Endothelial cell of umbilical vein (primary cell): Measurements from ENCODE around the gene FAM120A. TPM values are rescaled to one million over a fixed set of nuclear protein-coding genes. Genes with fewer than 3 reads are reported as not detected.

ENCODE experiments used
- BruUV-seq: library from RNA; stranded (reverse); fragments of 400-500 nt; replicated peaks from 2 replicates; lab custom pipeline; 2021; lab: Mats Ljungman, UMichigan
- CTCF ChIA-PET: fragments of 300-600, 350-600 bp; sonication (Branson Sonifier 250); formaldehyde crosslinking; loops from one replicate; lab custom pipeline; 2021; ENCODE audit warnings: antibody characterized with exemption, inconsistent platforms; lab: Charles Lee
- POLR2A ChIA-PET: fragments of 300-600, 350-600 bp; sonication (Branson Sonifier 250); formaldehyde crosslinking; loops from one replicate; lab custom pipeline; 2021; ENCODE audit warnings: antibody characterized with exemption, inconsistent platforms; lab: Charles Lee
- DNase-seq: peaks from one replicate; pipeline ENCODE4 v3.0.0-alpha.2; 2011; ENCODE audit warnings: low read depth, low spot score
- FAIRE-seq: peaks from 2 replicates; lab custom pipeline; 2011; peaks lifted over from hg19 to GRCh38; lab: Jason Lieb, UNC
- H2AFZ ChIP-seq: 2 replicates; pipeline ENCODE4 v1.6.0; 2012; ENCODE audit warnings: low read depth, low read length, control low read depth, inconsistent platforms
- H3K27ac ChIP-seq: 2 replicates; pipeline ENCODE4 v1.5.1; 2011; ENCODE audit warnings: low read depth, mild to moderate bottlenecking, control low read depth, low read length, moderate library complexity; ENCODE audit not compliant: insufficient read depth
- H3K27me3 ChIP-seq, 2 experiments: 2 replicates each; pipeline versions ENCODE4 v1.6.0 to v1.6.1; 2011; ENCODE audit warnings: low read length in 2 of 2, mixed read lengths in 1 of 2; ENCODE audit not compliant: control insufficient read depth in 2 of 2, insufficient read depth in 2 of 2
- H3K36me3 ChIP-seq, 2 experiments: 2 replicates in 1 of 2; 3 replicates in 1 of 2; pipeline ENCODE4 v1.5.1; 2011; ENCODE audit warnings: low read length in 2 of 2, mild to moderate bottlenecking in 1 of 2, moderate library complexity in 1 of 2; ENCODE audit not compliant: control insufficient read depth in 2 of 2, insufficient read depth in 2 of 2; ENCODE audit errors: extremely low read depth in 1 of 2
- H3K4me1 ChIP-seq: 3 replicates; pipeline ENCODE4 v1.5.1; 2011; ENCODE audit warnings: mild to moderate bottlenecking, low read length; ENCODE audit not compliant: control insufficient read depth, insufficient read depth; ENCODE audit errors: extremely low read depth
- H3K4me2 ChIP-seq: 2 replicates; pipeline ENCODE4 v1.6.1; 2011; ENCODE audit warnings: low read length, control low read depth, mixed read lengths; ENCODE audit not compliant: insufficient read depth
- H3K4me3 ChIP-seq, 3 experiments: fragments of 200-600 bp in 1 of 3; sonication (generic), shearing (Covaris generic) in 1 of 3; replicated peaks in 1 of 3; 2 replicates each; pipeline ENCODE4 v1.5.1; 2011 to 2016; ENCODE audit warnings: control low read depth in 3 of 3, low read length in 3 of 3, mild to moderate bottlenecking in 2 of 3, inconsistent platforms in 1 of 3, low read depth in 1 of 3, moderate library complexity in 1 of 3; ENCODE audit not compliant: insufficient read depth in 1 of 3
- H3K79me2 ChIP-seq: 2 replicates; pipeline ENCODE4 v1.6.0; 2012; ENCODE audit warnings: low read length, inconsistent platforms; ENCODE audit not compliant: control insufficient read depth, insufficient read depth
- H3K9ac ChIP-seq: replicated peaks from 2 replicates; pipeline ENCODE3; 2011; ENCODE audit warnings: low read length, control low read depth; ENCODE audit not compliant: insufficient read depth; ENCODE audit errors: extremely low read depth
- H3K9me1 ChIP-seq: replicated peaks from 3 replicates; pipeline ENCODE4 v1.6.0; 2011; ENCODE audit warnings: mild to moderate bottlenecking, low read length; ENCODE audit not compliant: control insufficient read depth, insufficient read depth; ENCODE audit errors: extremely low read depth
- H3K9me3 ChIP-seq: replicated peaks from 2 replicates; pipeline ENCODE4 v1.5.1; 2012; ENCODE audit warnings: low read length, inconsistent platforms; ENCODE audit not compliant: control insufficient read depth, insufficient read depth
- H4K20me1 ChIP-seq: replicated peaks from 2 replicates; pipeline ENCODE3; 2011; ENCODE audit warnings: mild to moderate bottlenecking, low read length; ENCODE audit not compliant: control insufficient read depth, insufficient read depth; ENCODE audit errors: extremely low read depth
- CTCF ChIP-seq, 2 donors: IDR thresholded peaks; 1 replicate in 1 of 2; 2 replicates in 1 of 2; pipeline ENCODE4 v1.5.1; 2011; ENCODE audit warnings: low read length in 2 of 2, mild to moderate bottlenecking in 2 of 2, moderate library complexity in 2 of 2, control low read depth in 1 of 2, inconsistent platforms in 1 of 2, low read depth in 1 of 2; ENCODE audit not compliant: insufficient read depth in 1 of 2; ENCODE audit errors: extremely low read depth in 1 of 2
- EZH2 ChIP-seq: IDR thresholded peaks from 2 replicates; pipeline ENCODE4 v1.6.1; 2012; ENCODE audit warnings: borderline replicate concordance, low read depth, mild to moderate bottlenecking, moderate library complexity, low read length, inconsistent platforms; ENCODE audit not compliant: severe bottlenecking
- FOS ChIP-seq: IDR thresholded peaks from 2 replicates; pipeline ENCODE4 v1.6.1; 2011; ENCODE audit warnings: mild to moderate bottlenecking, low read length, moderate library complexity, borderline replicate concordance; ENCODE audit not compliant: insufficient read depth
- GATA2 ChIP-seq: IDR thresholded peaks from 2 replicates; pipeline ENCODE4 v1.7.0; 2011; ENCODE audit warnings: low read depth, mild to moderate bottlenecking, moderate library complexity, mixed read lengths, low read length; ENCODE audit not compliant: insufficient read length, insufficient read depth
- JUN ChIP-seq: IDR thresholded peaks from 2 replicates; pipeline ENCODE4 v1.6.1; 2011; ENCODE audit warnings: borderline replicate concordance, low read depth; ENCODE audit not compliant: insufficient read length, insufficient read depth
- MAX ChIP-seq: IDR thresholded peaks from 2 replicates; pipeline ENCODE4 v1.6.1; 2011; ENCODE audit not compliant: insufficient read depth, insufficient read length
- MYC ChIP-seq: IDR thresholded peaks from one replicate; pipeline ENCODE4 v1.6.1; 2011; ENCODE audit warnings: mild to moderate bottlenecking, low read depth, low read length
- POLR2A ChIP-seq: IDR thresholded peaks from 2 replicates; pipeline ENCODE4 v1.6.1; 2012; ENCODE audit warnings: low read depth, mild to moderate bottlenecking, control low read depth, low read length
- POLR2AphosphoS5 ChIP-seq: IDR thresholded peaks from 2 replicates; pipeline ENCODE4 v1.6.1; 2012; ENCODE audit warnings: low read depth, mild to moderate bottlenecking, control low read depth, low read length, moderate library complexity; ENCODE audit not compliant: insufficient read depth
- dilution Hi-C: fragments of 300-500 bp; cut with MboI; formaldehyde crosslinking; loops from one replicate; pipeline ENCODE4 v1.15.0; 2019; ENCODE audit warnings: low sequenced_read_pairs; ENCODE audit not compliant: extremely low pct_ligation_motif_present
- intact Hi-C: fragments of 100-400 bp; cut with micrococcal nuclease; formaldehyde crosslinking; loops from one replicate; pipeline ENCODE4 v1.10.0; 2022
- polyA plus RNA-seq, 4 experiments: library from polyadenylated mRNA; depleted of rRNA in 3 of 4; stranded (reverse) in 3 of 4; unstranded in 1 of 4; fragments of >200 nt; gene quantifications; 2 replicates each; pipeline versions ENCODE4 v1.2.1 to v1.2.3, GENCODE V29; 2011 to 2012; ENCODE audit warnings: missing spikeins in 1 of 4
- total RNA-seq: library from RNA; stranded (reverse); gene quantifications from 2 replicates; pipeline ENCODE4 v1.2.3, GENCODE V29; 2021

The FAM120A gene
- total and polyA plus RNA-seq, 2 donors (not counting 3 experiments of a cell fraction or from before 2014, with no cell fraction given): 66.8 to 126 TPM

GRCh38 chr9:93587284-93587650, 135.8 kb downstream of the FAM120A start:
- ChIA-PET POLR2A (no interaction called here), CTCF (interaction anchor here (0.8 to 1.3 kb wide), 3 partner anchors 21 to 27 kb away, joined by 3 to 5 read pairs (median 3); no protein-coding TSS in a partner anchor)
- no peaks in the 10 kb centered on the region for H3K9me1 ChIP-seq
- no peak for DNase-seq
- no peak overlapping the region for H3K9ac ChIP-seq
- H3K4me2 ChIP-seq: no peak overlapping the region
- no peaks in the 10 kb centered on the region for H3K9me3 ChIP-seq
- no peaks in the 10 kb centered on the region for H3K36me3 ChIP-seq
- H3K4me1 ChIP-seq: peaks cover 3% of the 10 kb centered on the region
- BruUV-seq: no TSS peak
- dilution Hi-C loops (no loop called here), intact Hi-C loops (no loop called here)
- no peaks in the 10 kb centered on the region for H4K20me1 ChIP-seq
- TF ChIP-seq POLR2AphosphoS5 (no peak), GATA2 (no peak), CTCF (IDR thresholded peaks at IDR 0.05; ENCODE audit: extremely low read depth in 1 of 2, insufficient read depth in 1 of 2, low read depth in 1 of 2, low read length in 2 of 2) (no peak), POLR2A (no peak), FOS (no peak), MYC (no peak), EZH2 (no peak), JUN (no peak), MAX (no peak)
- no peak overlapping the region for H3K4me3 ChIP-seq
- H3K27ac ChIP-seq: no peak overlapping the region
- no peaks in the 10 kb centered on the region for H3K27me3 ChIP-seq
- FAIRE-seq: no peak
- peaks cover 31% of the 10 kb centered on the region for H3K79me2 ChIP-seq
- H2AFZ ChIP-seq: no peak overlapping the region
